GM21528 (cell line): ENCODE measurements around the gene GLDN.
"Not testable (repeated sequence)": the region's sequence is repeated elsewhere in the genome, so short reads cannot be mapped to it uniquely, and the experiment has no call there.

ENCODE experiments used
- ATAC-seq: cut with Tn5 transposase; IDR thresholded peaks from one replicate; pipeline ENCODE4 v1.9.1; 2021; ENCODE audit warnings: mild to moderate bottlenecking, moderate library complexity; ENCODE audit not compliant: unreplicated experiment, low FRiP score

GLDN gene

DNA sequence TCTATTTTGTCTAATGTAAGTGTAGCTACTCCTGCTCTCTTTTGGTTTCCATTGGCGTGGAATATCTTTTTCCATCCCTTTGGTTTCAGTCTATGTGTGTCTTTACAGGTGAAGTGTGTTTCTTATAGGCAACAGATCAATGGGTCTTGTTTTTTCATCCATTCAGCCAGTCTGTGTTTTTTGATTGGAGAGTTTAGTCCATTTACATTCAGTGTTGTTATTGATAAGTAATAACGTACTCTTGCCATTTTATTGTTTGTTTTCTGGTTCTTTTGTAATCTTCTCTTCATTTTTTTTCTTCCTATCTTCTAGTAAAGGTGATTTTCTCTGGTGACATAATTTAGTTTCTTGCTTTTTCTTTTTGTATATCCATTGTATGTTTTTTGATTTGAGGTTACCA is 97.1 kb downstream of the GLDN start:
- ATAC-seq = no peak

DNA sequence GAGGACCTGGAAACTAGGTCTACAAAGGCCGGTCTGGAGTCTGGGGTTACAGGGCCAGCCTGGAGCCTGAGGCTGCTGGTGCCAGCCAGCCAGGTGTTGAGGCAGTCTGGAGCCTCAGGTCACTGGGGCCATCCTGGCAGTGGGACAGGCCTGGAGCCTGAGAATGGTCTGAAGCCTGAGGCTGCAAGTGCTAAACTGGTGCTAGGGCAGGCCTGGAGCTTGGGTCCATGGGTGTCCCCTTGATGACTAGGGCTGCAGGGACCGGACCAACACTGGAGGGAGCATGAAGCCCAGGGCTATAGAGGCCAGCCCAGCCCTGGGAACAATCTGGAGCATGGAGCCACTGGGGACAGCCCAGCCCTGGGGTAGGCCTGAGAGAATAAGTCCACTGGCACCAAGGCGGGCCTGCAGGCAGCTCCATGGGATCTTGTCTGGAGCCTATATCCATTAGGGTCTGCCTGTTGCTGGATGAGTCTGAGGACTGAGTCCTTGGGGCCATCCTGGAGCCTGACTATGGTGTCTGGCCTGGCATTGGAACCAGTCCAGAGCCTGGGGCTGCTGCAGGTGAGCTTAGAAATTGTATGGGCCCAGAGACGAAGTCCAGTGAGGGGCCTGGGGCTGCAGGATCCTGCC is 101.9 kb downstream of the GLDN start:
- no peak for ATAC-seq

DNA sequence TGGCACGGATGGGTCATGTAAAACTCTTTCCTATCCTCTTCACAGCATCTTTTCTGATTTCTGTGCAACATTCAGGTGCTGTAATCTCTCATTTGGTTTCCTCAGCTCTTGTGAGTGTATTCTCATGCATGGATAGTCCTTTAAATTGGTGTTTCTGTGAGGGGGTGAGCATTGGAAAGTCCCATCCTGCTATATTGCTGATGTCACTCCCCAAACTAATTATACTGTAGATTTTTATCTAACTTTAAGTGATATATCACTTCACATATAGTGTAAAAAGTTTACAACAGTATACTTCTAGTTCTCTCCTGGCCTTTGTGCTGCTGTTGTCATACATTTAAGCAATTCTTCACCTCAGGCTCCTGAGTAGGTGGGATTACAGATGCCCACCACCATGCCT is 102.7 kb downstream of the GLDN start:
- no peak for ATAC-seq

DNA sequence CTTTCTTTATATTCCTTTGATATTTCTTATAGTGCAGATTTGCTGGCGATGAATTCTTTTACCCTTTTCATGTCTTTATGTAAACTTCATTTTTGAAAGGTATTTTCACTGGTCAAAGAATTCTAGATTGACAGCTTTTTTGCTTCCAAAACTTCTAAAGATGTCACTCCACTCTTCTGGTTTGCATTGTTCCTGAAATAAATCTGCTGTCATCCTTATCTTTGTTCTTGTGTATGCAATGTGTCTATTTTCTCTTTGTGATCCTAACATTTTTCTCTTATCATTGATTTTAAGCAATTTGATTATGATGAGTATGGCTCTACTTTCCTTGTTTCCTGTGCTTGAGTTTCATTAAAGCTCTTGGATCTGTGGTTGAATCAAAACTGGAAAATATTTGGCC is 103.4 kb downstream of the GLDN start:
- ATAC-seq = no peak

DNA sequence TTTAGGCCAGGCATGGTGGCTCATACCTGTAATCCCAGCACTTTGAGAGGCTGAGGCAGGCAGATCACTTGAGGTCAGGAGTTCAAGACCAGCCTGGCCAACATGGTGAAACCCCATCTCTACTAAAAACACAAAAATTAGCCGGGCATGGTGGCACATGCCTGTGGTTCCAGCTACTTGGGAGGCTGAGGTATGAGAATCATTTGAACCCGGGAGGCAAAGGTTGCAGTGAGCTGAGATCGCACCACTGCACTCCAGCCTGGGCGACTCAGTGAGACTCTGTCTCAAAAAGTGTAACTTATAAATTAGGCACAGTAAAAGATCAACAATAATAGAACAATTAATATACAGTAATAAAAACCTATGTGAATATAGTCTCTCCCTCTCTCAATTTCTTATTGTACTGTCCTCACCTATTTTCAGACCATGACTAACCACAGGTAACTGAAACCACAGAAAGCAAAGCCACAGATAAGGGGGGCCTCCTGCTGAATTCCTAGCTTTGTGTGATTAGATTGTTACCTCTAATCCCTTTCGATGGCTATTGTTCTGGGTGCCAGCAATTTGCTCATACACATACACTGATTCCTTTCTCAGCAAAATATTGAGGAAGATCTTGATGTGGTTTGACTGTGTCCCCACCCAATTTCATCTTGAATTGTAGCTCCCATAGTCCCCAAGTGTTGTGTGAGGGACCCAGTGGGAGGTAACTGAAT is 104.7 kb downstream of the GLDN start:
- ATAC-seq = not testable (repeated sequence)

DNA sequence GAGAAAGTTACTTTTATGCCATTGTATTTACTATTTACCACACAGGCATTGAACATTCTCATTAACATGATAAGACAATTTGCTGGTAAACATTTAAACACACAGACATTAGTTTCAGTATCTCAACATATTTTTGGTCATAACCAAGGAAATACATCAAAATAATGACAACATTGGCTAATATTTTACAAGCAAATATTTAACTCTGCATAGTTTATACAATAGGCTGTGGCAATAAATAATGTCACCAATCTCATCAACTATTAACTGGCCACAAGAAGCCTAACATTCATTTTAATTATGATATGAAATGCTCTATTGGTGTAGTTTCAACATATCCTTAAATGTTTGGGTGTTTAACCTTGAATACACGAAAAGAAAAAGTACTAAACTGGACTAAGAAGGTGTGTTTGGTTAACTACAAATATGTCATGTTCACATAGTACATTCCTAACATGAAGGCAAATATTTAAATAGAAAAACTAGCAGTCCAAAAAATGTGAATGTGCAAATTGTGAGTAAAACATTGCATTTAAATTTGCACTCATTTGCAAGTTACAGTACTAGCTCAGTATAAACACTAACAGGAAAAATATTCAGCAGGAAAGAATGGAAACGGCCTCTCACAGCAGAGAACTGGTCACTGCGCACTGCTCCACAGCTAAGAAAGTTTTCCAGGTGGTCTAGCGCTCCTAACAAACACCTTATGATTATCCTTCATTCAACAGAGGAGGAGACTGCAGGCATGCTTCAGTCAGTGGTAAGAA is 106.6 kb downstream of the GLDN start:
- ATAC-seq = no peak

DNA sequence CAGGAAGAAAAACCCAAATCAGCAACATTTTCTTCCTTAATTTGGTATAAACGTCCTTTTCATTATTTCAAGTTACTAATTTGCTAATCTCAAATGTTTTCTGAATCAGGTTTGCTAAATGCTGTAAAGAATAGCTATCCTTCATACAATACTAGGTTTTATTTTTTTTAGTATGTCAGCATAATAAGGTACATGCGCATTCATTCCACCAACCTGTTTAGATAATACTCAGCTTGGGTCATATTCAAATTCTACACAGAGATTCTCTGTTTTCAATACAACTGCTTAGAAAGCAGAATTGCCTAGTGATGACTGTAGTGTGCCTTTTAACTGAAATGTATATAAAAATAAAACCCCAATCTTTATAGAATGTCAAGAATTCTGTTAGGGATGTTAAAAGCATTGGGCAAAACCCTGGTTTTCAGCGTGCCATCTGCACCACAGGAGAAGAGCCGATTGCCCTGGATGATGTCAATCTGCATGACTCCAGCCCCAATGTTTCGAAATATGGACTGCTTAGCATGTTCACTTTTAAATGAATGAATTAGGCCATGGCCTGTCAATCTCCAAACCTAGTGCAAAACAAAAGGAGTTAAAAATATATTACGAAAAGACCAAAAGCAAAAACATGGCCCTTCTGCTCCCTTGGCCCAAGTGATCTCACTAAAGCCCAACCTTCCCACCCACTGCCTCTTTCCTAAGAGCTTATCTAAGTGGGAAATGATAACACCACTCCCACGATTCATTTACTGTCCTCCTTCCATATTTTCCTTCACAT is 107.4 kb downstream of the GLDN start:
- no peak for ATAC-seq

DNA sequence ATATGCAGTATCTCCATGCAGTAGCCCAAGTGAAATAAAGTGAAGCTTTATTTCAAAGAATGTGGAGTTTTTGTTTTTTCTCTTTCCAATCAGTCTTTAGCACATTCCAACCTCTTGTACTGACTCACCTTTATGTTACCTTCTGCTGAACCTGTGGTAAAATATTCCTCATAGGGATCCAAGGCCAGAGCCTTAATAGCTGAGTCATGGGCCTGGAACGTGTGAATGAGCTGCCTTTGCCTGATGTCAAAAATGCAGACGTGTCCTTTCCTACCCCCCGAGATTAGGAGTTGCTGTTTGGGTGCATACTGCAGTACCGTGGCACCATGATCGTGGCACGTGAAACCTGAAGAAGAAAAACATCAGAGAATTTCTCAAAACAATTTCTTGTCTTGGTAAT is 108.5 kb downstream of the GLDN start:
- no peak for ATAC-seq
